HG03108 (cell line): Measurements from ENCODE around the gene APBB2.
"Not testable (repeated sequence)": the region's sequence is repeated elsewhere in the genome, so short reads cannot be mapped to it uniquely, and the experiment has no call there.

Experiments
- ATAC-seq: cut with Tn5 transposase; IDR thresholded peaks from one replicate; pipeline ENCODE4 v1.9.1; 2021; ENCODE audit warnings: moderate library complexity; ENCODE audit not compliant: unreplicated experiment

APBB2 gene

DNA sequence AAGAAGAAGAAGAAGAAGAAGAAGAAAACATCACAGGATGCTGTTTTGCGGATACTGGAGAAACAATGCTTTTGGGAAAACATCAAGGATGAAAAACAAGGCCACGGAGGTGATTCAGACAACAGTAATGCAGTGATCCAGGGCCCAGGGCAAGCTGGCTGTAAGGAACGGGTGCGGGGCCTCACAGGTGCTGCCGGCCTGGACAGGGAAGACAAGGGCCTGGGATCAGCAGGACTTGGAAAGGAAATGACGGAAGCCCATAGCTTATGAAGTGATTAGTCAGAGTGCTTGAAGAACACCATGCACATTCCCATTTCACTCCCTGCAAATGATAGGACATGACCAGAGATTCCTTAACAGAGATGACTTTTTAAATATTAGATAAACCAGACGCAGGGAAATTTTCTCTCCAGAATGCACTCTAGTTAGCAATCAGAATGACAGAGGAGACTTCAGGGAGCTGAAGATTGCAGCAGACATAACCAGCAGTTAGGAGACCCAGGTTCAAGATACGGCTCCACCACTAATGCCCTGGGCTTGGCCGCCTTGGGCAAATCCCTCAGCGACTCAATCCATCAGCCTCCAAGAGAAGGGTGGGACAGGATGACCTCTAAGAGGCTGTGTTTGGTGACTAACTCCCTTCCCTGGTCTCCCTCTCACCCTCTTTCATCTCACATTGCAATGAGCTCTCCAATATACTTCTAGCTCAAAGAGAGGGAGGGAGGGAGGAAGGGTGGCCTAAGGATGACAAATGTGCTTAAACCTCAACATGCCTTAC lies 54.1 kb downstream of the APBB2 start:
- ATAC-seq = no peak

GRCh38 chr4:41158756-41159155 lies 55.6 kb downstream of the APBB2 start:
- ATAC-seq = no peak

- no peak for ATAC-seq
Observed at GRCh38 chr4:41158274-41158673, 56.1 kb downstream of the APBB2 start.

DNA sequence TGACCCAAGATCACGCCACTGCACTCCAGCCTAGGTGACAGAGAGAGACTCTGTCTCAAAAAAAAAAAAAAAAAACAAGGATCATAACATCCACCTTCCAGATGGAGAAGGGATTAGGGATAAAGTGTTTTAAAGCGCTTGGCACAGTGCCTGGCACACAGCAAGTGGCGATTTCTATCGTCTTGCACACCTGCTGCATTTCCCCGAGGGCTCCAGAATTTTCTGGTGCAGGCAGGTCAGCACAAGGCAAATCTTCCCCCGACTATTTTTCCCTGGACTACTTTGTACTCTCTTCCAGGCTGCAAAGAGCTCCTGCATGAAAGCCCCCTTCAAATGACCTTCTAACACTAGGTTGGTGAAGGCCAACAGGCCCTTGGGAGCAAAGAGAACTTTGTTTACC lies 57.3 kb downstream of the APBB2 start:
- no peak for ATAC-seq

GRCh38 chr4:41156574-41156973 lies 57.8 kb downstream of the APBB2 start:
- no peak for ATAC-seq

DNA sequence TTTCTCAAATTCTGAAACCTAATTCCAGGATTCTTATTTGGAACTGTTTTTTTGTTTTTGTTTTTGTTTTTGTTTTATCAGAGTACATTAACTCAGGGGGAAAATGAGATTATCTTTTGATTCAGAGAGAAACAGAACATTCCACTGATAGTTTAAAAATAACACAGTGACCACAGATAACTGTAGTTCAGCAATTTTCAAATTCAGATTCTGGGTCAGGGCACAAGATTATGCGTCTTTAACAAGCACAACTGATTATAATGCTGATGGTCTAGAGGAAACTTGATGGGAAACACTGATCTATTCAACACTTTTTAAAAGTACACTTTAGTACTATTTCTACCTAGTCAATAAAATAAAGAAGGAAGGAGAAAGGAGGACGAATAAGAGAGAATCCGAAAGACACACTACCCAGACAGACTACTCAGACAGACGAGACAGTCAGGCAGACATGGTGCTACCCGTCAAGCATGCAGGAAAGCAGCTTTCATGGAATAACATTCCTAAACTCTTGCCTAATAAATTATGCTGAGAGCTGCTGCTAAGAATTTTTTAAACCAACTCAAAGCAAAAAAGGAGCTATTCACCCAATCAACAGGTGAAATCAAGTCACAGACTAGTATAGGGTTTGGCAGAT lies 59.0 kb downstream of the APBB2 start:
- ATAC-seq = no peak

DNA sequence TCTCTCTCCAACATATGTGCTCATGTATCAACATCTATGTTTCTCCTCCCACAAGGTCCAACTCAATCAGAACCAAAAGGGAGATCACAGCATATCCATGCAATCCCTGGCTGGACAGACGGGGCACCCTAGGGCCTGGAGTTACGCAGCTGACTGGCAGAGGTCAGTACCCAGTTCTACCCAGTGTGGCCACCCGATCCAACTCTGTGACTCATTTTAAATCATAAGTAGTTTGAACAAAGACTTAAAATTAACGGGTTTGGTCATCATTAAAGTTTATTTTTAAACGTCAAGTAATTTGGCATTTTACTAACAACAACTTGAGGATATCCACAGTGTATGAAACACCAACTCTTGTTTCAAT lies 59.5 kb downstream of the APBB2 start:
- no peak for ATAC-seq

DNA sequence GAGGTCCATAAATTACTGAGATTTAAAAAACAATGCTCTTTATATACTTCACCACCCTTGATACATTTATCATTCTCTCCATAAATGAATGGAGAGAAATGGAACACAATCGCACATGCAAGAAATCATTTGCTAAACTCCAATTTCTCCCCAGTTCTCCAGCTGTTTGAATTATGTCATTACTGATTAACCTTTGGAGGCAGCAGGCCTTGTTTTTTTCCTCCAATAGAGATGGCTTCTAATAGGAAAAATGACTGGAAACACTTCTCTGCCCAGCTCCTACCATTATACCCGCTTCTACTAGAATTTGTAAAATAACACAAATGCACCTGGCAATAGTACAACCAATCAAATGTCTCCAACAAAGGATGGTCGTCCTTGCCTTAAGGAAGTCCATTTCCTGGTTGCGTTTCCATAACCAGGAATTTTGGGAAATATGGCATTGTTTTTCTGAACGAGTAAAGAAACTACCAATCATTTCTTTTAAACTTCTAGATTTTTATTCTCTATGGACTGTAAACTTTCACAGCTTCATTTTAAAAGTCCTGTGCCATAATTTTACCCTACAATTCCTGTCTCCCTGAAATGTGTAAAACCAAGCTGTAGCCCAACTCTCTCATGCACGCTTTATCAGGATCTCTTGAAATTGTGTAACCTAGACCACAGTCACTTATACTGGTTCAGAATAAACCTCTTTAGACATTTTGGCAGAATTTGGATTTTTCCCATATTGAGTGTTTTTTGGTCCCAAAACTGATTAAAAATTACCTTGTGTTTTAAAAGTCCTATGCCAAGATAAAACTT lies 60.1 kb downstream of the APBB2 start:
- no peak for ATAC-seq

- ATAC-seq = no peak
Observed at GRCh38 chr4:41150401-41150800, 63.9 kb downstream of the APBB2 start.

- ATAC-seq = not testable (repeated sequence)
Observed at GRCh38 chr4:41149568-41149967, 64.8 kb downstream of the APBB2 start.

GRCh38 chr4:41148931-41149330 lies 65.4 kb downstream of the APBB2 start:
- no peak for ATAC-seq

GRCh38 chr4:41148292-41148691 lies 66.0 kb downstream of the APBB2 start:
- ATAC-seq = no peak

- not testable (repeated sequence) for ATAC-seq
Observed at GRCh38 chr4:41147570-41147969, 66.8 kb downstream of the APBB2 start.

DNA sequence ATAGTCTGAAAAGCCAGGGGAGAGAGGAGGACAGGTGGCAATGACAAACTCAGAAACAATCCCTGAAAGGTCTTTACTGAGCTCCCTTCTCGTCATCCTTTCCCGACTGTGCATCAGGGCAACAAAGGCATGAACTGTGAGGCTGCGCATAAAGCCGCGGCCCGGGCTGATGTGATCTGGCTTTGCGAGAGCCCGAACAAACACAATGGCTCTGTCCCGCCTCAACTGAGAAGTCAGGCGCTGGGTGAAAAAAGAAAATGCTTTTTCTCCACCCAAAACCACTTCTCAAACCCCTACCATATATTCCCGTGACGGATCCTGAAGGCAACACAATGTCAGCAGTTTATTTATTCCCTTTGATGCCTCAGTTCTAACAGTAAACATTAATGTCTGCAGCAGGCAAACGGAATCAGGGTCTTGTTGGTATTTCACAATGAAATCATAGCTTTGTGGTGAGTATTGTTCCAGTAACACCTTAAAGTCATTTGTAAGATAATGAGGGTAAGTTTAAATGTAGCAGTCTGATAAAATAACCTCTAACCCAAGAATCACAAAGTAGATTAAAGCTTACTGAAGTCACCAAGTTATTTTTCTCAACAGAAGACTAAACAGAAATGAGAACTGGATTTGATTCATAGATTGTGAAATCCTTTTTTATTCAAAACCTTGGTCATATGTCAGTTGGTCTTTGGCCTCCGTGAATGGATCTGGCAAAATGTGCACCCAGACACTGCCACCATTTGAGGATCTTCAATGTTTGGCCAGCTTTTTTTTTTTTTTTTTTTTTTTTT lies 67.4 kb downstream of the APBB2 start:
- ATAC-seq = no peak

DNA sequence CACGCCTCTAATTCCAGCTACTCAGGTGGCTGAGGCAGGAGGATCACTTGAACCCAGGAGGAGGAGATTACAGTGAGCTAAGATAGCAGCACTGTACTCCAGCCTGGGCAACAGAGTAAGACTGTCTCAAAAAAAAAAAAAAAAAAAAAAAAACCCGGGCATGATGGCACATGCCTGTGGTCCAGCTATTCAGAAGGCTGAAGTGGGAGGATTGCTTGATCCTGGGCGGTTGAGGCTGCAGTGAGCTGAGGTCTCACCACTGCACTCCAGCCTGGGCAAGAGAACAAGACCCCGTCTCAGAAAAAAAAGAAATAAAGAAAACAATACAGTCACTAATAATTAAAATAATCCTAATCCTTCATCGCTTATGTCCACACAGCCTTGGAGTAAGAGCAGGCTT lies 68.1 kb downstream of the APBB2 start:
- ATAC-seq = no peak

- no peak for ATAC-seq
Observed at GRCh38 chr4:41145571-41146078, 68.7 kb downstream of the APBB2 start.

DNA sequence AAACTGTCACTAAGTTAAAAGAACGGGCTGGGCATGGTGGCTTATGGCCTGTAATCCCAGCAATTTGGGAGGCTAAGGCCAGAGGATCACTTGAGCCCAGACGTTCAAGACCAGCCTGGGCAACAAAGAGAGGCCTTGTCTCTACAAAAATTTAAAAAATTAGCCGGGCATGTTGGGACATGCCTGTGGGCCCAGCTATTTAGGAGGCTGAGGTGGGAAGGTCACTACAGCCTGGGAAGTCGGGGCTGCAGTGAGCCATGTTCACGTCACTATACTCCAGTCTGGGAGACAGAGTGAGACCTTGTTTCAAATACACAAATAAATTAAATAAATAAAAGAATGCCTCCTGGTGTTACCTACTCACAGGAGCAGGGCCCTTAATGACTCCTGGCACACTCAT lies 69.5 kb downstream of the APBB2 start:
- no peak for ATAC-seq

DNA sequence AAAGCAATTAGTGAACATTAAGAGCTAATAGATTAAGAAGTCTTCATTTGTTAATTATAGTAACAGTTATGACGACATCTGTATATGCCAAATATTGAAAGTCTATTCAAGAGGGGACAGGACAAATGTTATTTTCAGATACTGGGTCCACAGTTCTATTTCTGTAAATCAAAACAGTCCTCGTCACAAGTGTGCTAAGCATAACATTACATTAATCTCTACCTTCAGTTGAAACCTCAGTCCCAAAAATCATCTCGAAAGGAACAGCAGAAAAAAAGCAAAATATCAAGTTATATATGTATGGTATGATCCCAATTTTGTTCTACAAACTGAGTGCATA lies 70.3 kb downstream of the APBB2 start:
- no peak for ATAC-seq

- no peak for ATAC-seq
Observed at GRCh38 chr4:41143311-41144039, 70.9 kb downstream of the APBB2 start.
